VCaP (cell line): ENCODE results near the gene TMEM184B.

Experiments
- H3K27ac ChIP-seq: fragments of 450-650 bp; 2 replicates; pipeline ENCODE4 v1.5.1; 2017
- CTCF ChIP-seq: fragments of 450-650 bp; conservative IDR thresholded peaks from 2 replicates; pipeline ENCODE4 v1.5.1; 2017; ENCODE audit warnings: mild to moderate bottlenecking, moderate library complexity

TMEM184B gene

GRCh38 chr22:38203855-38204514 is 68.8 kb downstream of the TMEM184B start:
- no peak for TF ChIP-seq CTCF
- H3K27ac ChIP-seq = peak overlapping the region; percentile 89

GRCh38 chr22:38203090-38203810 is 69.6 kb downstream of the TMEM184B start:
- no peak for TF ChIP-seq CTCF
- peak overlapping the region; percentile 89 for H3K27ac ChIP-seq

GRCh38 chr22:38202437-38203089 is 70.2 kb downstream of the TMEM184B start:
- TF ChIP-seq CTCF = peak; percentile 34
- peak overlapping the region; percentile 89 for H3K27ac ChIP-seq

- peak within 1 kb of the TSS; percentile 89 for H3K27ac ChIP-seq
- TF ChIP-seq CTCF = no peak
These were observed 70.9 kb downstream of the TMEM184B start, which contains the start of gene MAFF for GRCh38 chr22:38201711-38202436. TSS of gene MAFF (plus strand) at chr22:38201994. CDS start at chr22:38213854, 11,860 bp downstream.

- H3K27ac ChIP-seq = peak overlapping the region; percentile 89
- no peak for TF ChIP-seq CTCF
These were observed 71.5 kb downstream of the TMEM184B start for GRCh38 chr22:38201371-38201710.

GRCh38 chr22:38199826-38200559 is 72.8 kb downstream of the TMEM184B start:
- TF ChIP-seq CTCF = no peak
- no peak overlapping the region for H3K27ac ChIP-seq
